Kidney capillary endothelial cell (primary cell): Measurements from ENCODE around the gene MAP1LC3B2.

Source experiments
- DNase-seq: peaks from one replicate; pipeline ENCODE4 v3.0.0-alpha.2; 2018; ENCODE audit warnings: low spot score

MAP1LC3B2 gene

DNA sequence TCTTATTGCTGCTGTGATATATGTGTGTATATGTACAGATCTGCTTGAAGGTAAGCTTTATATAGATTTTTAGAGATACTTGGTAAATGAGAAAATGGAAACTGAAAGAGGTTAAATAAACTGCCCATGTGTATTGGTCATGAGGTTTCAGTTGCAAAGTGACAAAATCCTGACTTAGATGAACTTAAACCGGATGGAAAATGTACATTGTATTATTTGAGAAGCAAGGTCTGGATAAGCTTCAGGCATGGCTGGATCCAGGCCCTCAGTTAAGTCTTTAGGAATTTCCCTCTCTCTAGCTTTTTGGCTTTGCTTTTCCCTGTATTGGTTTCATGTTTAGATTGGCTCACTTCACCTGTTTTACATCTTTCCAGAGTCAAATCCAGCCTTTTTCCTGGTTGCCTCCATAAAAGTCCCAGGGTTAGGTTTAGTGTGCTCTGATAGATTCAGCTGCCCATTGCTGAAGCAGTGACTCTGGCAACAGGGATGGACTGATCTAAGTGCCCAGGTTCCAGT is 21.0 kb upstream of the MAP1LC3B2 start:
- DNase-seq: no peak

DNA sequence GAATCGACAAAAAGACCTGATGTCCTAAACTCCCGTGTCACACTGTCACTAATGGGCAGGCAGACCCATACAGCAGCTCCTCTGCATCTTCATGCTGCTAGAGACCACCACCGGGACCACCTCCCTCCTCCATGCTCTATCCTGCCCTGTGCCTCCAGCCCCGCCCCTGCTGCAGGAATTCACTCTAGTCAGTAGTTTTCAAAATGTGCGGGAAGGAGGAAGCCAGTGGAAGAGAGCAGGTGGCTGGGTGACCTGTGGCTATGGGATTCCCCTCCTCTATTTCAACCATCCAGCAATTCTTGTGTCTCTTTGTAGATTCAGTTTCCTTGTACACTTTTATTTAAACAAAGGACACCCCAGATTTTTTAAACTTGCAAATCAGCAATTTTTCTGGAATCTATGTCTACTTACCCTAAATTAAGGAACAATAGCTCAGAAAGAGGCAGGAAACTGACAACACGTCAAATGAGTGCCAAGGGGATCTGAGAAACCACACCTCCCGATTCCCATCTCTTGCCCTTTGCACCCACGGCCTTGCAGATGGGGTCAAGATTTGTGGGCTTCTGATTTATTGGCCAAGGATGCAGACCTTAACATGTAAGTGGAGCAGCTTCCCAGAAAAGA is 20.4 kb upstream of the MAP1LC3B2 start:
- DNase-seq: no peak

DNA sequence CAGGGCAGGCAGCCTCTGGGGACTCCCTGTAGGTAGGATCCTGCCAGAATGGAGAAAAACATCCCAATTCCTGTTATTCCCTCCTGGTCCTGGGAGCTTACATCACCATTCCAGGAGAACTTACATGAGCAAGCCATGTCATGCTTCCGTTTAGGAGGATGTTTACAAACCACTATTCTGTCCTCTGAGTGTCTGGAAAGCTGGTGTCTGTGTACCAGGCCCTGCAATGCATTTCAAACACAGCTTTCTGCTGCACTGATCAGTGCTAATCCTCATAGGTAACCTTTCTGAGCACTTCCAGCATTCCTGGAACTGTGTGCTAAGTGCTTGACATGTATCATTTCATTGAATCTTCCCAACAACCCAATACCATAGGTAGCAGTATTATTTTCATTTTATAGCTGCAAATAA is 19.8 kb upstream of the MAP1LC3B2 start:
- DNase-seq: no peak

- DNase-seq: no peak
Observed at GRCh38 chr12:116539905-116540482, 19.2 kb upstream of the MAP1LC3B2 start.

DNA sequence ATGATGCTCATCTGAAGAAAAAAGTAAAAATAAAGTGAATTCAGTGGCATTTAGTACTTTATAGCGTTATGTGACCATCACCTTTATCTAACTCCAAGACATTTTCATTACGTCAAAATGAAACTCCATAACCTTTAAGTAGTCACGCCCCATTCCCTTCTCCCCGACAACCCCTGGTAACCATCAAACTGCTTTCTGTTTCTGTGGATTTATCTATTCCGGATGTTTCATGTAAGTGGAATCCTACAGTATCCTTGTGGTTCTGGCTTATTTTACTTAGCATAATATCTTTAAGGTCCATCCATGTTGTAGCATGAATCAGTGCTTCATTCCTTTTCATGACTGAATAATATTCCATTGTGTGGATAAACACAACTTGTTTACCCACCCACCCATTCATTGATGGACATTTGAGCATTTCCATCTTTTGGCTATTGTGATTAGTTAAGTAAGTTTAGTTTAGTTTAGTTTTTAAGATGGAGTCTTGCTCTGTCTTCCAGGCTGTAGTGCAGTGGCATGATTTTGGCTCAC is 18.5 kb upstream of the MAP1LC3B2 start:
- DNase-seq: no peak

GRCh38 chr12:116541547-116542344 is 17.4 kb upstream of the MAP1LC3B2 start:
- DNase-seq: no peak

GRCh38 chr12:116542345-116542956 is 16.7 kb upstream of the MAP1LC3B2 start:
- no peak for DNase-seq

DNA sequence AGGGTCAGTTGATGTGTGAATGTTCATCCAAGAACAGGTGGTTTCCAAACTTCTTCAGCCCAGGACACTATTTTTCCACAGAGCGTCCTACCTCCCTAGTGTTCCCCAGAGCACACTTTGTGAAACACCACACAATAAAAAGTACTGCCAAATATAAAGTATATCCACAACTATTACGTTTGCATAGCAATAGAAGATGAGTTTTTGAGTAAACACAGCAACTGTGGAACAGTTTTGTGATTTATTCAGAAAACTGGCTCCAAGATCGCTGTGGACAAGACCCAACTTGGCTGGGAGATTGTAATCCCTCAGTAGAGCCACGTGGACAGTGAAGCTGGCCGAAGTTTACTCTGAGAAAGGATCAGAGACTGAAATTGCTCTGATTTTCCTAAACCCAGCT is 14.5 kb upstream of the MAP1LC3B2 start:
- no peak for DNase-seq

- DNase-seq: no peak
Observed at GRCh38 chr12:116545144-116545543, 14.0 kb upstream of the MAP1LC3B2 start.

DNA sequence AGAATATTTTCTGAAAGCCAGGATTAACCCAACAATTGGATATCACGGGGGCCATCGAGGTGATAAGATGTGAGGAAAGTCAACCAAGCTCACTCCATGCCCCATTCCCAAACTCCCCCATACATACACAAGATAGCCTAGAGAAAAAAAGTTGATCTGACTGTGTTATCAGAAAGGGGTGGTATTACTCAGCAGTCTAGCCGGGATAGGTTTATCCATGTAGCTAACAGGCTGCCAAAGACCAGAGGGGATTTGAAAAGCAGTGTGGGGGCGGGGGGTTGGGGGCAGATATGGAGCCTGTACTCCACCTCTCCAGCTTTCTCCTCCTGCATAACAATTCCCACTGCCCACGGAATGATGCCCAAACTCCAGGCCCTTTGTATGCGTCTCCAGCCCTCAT is 13.2 kb upstream of the MAP1LC3B2 start:
- no peak for DNase-seq

DNA sequence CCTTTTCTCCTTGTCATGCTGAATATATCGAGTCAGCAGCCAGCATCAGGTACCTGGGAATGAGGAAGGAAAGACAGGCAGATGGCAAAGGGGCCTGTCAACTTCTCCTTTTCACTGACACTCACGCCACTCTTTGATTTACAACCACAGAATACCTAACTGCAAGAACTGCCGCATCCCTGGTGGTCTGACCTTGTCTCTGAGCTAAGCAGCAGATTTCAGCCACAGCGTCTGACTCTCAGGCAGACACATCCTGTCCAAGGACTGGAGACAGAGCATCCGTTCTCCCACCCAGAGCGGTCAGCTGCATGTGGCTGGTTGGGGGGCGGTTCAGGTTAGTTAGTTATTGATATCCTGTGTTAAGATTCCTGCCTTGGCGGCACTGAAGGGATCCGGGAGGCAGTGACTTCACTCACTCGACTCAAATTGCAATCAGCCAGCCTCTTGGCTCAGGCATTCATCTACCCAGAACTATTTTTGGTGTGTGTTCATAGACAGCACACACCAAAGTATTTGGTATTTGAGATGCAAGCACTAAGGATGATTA is 11.2 kb upstream of the MAP1LC3B2 start:
- peak; percentile 83 for DNase-seq

DNA sequence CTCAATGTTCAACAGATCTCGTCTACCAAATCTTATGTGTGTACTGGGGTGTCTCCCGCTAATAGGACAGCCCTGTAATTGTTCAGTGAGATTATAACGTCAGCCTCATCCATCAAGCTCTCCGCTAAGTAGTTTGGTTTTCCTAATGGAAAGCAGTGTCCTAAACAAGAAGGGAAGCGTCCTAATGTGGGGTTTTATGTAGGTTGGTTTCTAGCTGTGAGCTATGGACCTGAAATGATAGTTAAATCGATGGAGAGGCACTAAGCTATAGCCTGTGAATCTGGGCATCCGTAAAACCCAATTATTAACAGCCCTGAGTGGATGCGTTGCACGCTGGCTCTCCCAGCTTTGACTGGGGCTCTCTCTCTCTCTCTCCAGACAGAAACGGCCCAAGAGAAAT is 9.2 kb upstream of the MAP1LC3B2 start:
- DNase-seq: no peak

DNA sequence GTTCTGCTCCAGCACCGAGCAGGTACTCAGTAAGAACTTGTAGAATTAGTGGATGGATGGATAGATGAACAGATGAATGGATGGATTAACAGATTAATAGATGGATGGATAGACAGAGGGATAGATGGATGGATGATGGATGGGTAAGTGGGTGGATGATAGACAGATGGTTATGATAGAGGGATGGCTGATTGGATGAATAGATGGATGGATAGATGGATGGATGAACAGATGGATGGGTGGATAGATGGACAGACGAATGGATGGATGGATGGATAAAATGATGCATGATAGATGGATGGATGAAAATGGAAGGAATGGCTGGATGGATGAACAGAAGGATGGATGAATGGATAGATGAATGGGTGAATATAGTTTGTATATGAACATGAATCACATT is 8.0 kb upstream of the MAP1LC3B2 start:
- no peak for DNase-seq

DNA sequence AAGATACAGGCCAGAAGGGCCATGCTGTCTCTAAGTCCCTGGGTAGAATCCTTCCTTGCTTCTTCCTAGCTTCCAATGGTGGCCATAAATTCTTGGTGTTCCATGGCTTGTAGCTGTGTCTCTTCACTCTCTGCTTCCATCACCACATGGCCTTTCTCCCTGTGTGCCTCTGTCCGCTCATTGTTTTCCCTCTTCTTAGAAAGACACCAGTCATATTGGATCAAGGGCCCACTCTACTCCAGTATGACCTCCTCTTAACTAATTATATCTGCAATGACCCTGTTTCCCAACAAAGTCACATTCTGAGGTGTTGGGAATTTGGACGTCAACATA is 7.6 kb upstream of the MAP1LC3B2 start:
- DNase-seq: no peak

GRCh38 chr12:116551952-116552772 is 7.0 kb upstream of the MAP1LC3B2 start:
- no peak for DNase-seq

DNA sequence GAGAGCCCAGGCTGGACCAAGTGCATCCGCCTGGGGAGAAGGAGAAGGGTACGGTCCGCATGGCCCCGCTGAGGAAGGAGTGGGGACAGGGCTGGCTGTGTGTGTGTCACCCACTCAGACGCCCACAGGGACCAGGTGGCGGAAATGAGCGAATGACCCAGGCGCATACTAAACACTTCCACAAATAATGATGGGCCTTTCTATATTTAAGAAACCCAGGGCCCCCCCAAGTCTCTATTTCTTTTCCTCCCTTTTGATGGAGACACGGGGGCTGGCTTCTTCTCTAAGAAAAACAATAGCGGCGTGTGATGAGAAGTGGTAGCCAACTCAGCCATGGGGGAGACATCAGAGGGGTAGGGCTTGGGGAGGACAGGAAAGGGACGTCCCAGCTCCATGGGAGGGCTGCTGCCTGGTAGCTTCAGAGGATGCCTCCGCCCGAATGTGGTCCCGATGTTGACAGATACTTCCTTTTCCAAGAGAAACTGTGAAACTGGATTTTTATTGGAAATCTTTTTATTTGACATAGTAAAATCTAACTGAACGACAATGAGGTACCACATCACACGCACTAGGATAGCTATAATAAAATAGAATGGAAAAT is 6.3 kb upstream of the MAP1LC3B2 start:
- DNase-seq: no peak

DNA sequence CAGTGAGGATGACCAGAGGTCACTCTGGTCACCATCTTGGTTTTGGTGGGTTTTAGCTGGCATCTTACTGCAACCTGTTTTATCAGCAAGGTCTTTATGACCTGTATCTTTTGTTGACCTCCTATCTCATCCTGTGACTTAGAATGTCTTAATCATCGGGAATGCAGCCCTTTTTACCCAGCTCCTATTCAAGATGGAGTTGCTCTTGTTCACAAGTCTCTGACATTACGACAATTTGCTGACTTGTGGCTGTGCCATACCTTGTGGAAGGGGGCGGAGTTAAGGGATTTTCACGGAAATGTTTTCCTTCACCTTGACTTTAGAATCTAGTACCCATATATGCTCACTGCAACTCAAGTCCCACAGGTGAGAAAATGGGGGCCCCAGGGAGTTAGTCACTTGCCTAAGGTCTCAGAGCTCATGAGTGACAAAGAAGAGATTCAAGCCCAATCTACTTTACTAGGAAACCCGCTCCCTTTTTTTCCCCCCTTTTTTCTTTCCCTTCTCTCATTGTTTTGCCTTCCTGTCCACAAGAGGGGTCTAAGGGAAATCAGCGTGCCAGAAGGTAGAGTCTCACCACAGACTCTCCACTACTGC is 2.7 kb upstream of the MAP1LC3B2 start:
- no peak for DNase-seq

GRCh38 chr12:116556964-116557698 is 2.0 kb upstream of the MAP1LC3B2 start:
- no peak for DNase-seq

GRCh38 chr12:116558280-116559161 is 660 bp upstream of the MAP1LC3B2 start:
- no peak for DNase-seq
